Activated naive CD4-positive, alpha-beta T cell treated with Interleukin-2 at 50 U/mL for 16 hours (primary cell): Measurements from ENCODE around the gene MYOM3.

Experiments used
- DNase-seq: peaks from one replicate; pipeline ENCODE4 v3.0.0-alpha.2; 2020

Gene MYOM3

GRCh38 chr1:24111996-24112779 lies at the start of gene MYOM3:
MYOM3 (minus strand) TSS chr1:24112135; CDS start chr1:24108636, 3,499 bp downstream.
- peak; percentile 50 for DNase-seq

- no peak for DNase-seq
Measured at GRCh38 chr1:24161270-24161669, 49.3 kb upstream of the MYOM3 start.

GRCh38 chr1:24159366-24159765 lies 47.4 kb upstream of the MYOM3 start:
- DNase-seq: no peak

GRCh38 chr1:24157918-24158481 lies 46.1 kb upstream of the MYOM3 start:
- DNase-seq: no peak

GRCh38 chr1:24156542-24157260 lies 44.8 kb upstream of the MYOM3 start:
- DNase-seq: no peak

- DNase-seq: no peak
Measured at GRCh38 chr1:24155011-24155782, 43.3 kb upstream of the MYOM3 start.

GRCh38 chr1:24154215-24154614 lies 42.3 kb upstream of the MYOM3 start:
- no peak for DNase-seq

- no peak for DNase-seq
Measured at GRCh38 chr1:24152631-24153494, 40.9 kb upstream of the MYOM3 start.

- DNase-seq: no peak
Measured at GRCh38 chr1:24151175-24151533, 39.2 kb upstream of the MYOM3 start.

GRCh38 chr1:24150234-24151174 lies 38.6 kb upstream of the MYOM3 start:
- peak; percentile 91 for DNase-seq

- DNase-seq: peak; percentile 61
Measured at GRCh38 chr1:24149866-24150233, 37.9 kb upstream of the MYOM3 start.

GRCh38 chr1:24147816-24148215 lies 35.9 kb upstream of the MYOM3 start:
- no peak for DNase-seq

GRCh38 chr1:24147194-24147593 lies 35.3 kb upstream of the MYOM3 start:
- DNase-seq: no peak

GRCh38 chr1:24142546-24143534 lies 30.9 kb upstream of the MYOM3 start, which contains the start of gene IL22RA1:
IL22RA1 (minus strand) TSS chr1:24143140; CDS start chr1:24143082, 58 bp downstream.
- DNase-seq: no peak

- DNase-seq: no peak
Measured at GRCh38 chr1:24141311-24141997, 29.5 kb upstream of the MYOM3 start.

GRCh38 chr1:24140741-24141181 lies 28.8 kb upstream of the MYOM3 start:
- no peak for DNase-seq

- no peak for DNase-seq
Measured at GRCh38 chr1:24139841-24140425, 28.0 kb upstream of the MYOM3 start.

GRCh38 chr1:24139222-24139489 lies 27.2 kb upstream of the MYOM3 start:
- no peak for DNase-seq
